ENCODE data around the gene APLP2.
"Not testable (repeated sequence)": the region's sequence is repeated elsewhere in the genome, so short reads cannot be mapped to it uniquely, and the experiment has no call there.

Gene APLP2

GRCh38 chr11:130069659-130070108 is at the start of gene APLP2:
Gene APLP2, plus strand, starts transcription at chr11:130069894. Its CDS starts 84 bp downstream, at chr11:130069978.
- DNase-seq, result peak; percentile 98

- no peak for DNase-seq
Observed at GRCh38 chr11:130020323-130020722, 49.4 kb upstream of the APLP2 start.

- DNase-seq, result not testable (repeated sequence)
Observed at GRCh38 chr11:130021606-130022005, 48.1 kb upstream of the APLP2 start.

GRCh38 chr11:130022799-130023198 is 46.9 kb upstream of the APLP2 start:
- DNase-seq, result no peak

GRCh38 chr11:130023204-130023603 is 46.5 kb upstream of the APLP2 start:
- DNase-seq, result no peak

GRCh38 chr11:130024361-130024760 is 45.3 kb upstream of the APLP2 start:
- no peak for DNase-seq

- no peak for DNase-seq
Observed at GRCh38 chr11:130025371-130025770, 44.3 kb upstream of the APLP2 start.

GRCh38 chr11:130029137-130029536 is 40.6 kb upstream of the APLP2 start:
- DNase-seq, result no peak

- DNase-seq, result no peak
Observed at GRCh38 chr11:130031056-130031455, 38.6 kb upstream of the APLP2 start.

GRCh38 chr11:130031945-130032344 is 37.7 kb upstream of the APLP2 start:
- no peak for DNase-seq

GRCh38 chr11:130032931-130033330 is 36.8 kb upstream of the APLP2 start:
- DNase-seq, result no peak

GRCh38 chr11:130034236-130034635 is 35.5 kb upstream of the APLP2 start:
- DNase-seq, result no peak

- no peak for DNase-seq
Observed at GRCh38 chr11:130037058-130037457, 32.6 kb upstream of the APLP2 start.

- no peak for DNase-seq
Observed at GRCh38 chr11:130037881-130038585, 31.7 kb upstream of the APLP2 start.

- DNase-seq, result no peak
Observed at GRCh38 chr11:130040281-130040940, 29.3 kb upstream of the APLP2 start.

GRCh38 chr11:130042093-130042591 is 27.6 kb upstream of the APLP2 start:
- no peak for DNase-seq

GRCh38 chr11:130043575-130043974 is 26.1 kb upstream of the APLP2 start:
- no peak for DNase-seq

- DNase-seq, result no peak
Observed at GRCh38 chr11:130047141-130047540, 22.6 kb upstream of the APLP2 start.

GRCh38 chr11:130049328-130049771 is 20.3 kb upstream of the APLP2 start:
- no peak for DNase-seq

GRCh38 chr11:130050257-130050656 is 19.4 kb upstream of the APLP2 start:
- no peak for DNase-seq

GRCh38 chr11:130051082-130051481 is 18.6 kb upstream of the APLP2 start:
- DNase-seq, result no peak

- DNase-seq, result no peak
Observed at GRCh38 chr11:130052567-130052966, 17.1 kb upstream of the APLP2 start.

- no peak for DNase-seq
Observed at GRCh38 chr11:130054966-130055365, 14.7 kb upstream of the APLP2 start.

GRCh38 chr11:130055617-130056016 is 14.1 kb upstream of the APLP2 start:
- no peak for DNase-seq
